Stimulated activated CD4-positive, alpha-beta T cell treated with anti-CD3 and anti-CD28 coated beads, Interleukin-4, amount 100 ng/mL, for 48 hours (primary cell): ENCODE measurements around the gene NLRP8.
"Not testable (repeated sequence)": the region's sequence is repeated elsewhere in the genome, so short reads cannot be mapped to it uniquely, and the experiment has no call there.

Experiments used
- DNase-seq, 2 donors: peaks; one replicate each; pipeline ENCODE4 v3.0.0-alpha.2; 2020; ENCODE audit warnings: low read depth in 2 of 2

Gene NLRP8

DNA sequence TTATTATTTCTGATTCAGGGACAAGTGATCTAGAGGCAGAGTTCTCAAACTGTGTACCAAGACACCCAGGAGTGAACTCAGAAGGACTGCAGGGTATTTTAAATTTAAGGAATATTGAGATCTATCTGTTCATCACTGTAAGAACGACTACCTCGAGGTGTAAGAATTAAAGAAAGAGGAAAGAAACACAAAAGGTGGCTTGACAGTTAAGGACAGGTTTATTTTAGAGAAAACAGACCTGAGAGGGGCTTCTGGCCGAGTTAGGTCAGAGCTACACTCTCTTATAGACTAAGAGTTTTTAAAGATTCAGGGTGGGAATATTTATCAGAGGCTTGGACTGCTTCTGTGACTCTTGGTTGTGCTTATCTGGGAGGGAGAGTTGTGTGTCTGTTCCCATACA is 26.4 kb downstream of the NLRP8 start:
- DNase-seq, result no peak

DNA sequence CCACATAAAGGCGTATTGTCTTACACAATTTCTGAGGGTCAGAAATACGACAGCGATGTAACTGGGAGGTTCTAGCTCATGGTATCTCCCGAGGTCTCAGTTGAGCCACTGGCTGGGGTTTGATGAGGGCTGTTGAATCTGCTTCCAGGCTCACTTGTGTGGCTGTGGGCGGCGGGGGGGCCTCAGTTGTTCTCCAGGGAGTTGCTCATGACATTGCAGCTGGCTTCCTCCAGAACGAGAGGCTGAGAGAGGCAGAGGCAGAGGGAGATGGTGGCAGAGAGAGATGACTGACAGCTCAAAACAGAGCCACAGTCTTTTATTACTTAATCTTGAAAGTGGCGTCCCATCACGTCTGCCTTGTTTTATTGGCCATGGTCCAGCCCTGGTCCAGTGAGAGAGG is 32.8 kb downstream of the NLRP8 start:
- DNase-seq, result no peak

DNA sequence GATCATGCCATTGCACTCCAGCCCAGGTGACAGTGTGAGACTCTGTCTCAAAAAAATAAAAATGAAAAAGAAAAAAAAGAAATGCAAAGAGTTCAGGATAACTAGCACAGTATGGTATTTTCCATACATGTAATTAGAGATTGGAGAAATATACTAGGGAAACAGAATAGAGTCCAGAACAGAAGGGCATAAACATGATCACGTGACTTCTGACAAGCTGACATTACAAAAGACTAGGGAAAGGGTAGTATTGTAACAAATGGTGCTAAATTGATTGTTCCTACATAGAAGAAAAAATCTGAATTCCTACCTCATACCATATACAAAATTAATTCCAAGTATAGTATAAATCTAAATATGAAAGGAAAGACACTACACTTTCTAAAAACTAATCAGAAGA is 37.6 kb downstream of the NLRP8 start:
- DNase-seq, result no peak

DNA sequence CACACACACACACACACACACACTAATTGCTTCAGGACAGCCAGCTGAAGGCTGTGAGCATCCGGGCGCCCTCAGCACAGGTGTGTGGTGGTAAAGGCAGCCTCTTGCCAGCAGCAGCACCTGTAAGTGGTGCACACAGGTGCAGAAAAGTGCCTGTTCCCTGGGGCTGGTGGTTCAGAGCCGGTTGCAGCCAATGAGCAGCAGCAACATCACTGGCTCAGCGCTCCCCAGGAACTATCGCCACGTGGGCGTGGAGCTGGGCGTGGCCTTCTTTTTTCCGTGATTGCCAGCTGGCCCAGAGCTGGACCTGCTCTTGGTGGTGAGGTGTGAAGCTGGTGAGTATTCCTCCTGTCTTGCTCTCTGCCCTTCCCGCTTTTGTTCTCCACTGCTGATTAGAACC is 38.9 kb downstream of the NLRP8 start, which contains the start of gene NLRP5:
Gene NLRP5 (plus strand): TSS at position 289 of the 400 bp plus-strand sequence.
- DNase-seq, result no peak

DNA sequence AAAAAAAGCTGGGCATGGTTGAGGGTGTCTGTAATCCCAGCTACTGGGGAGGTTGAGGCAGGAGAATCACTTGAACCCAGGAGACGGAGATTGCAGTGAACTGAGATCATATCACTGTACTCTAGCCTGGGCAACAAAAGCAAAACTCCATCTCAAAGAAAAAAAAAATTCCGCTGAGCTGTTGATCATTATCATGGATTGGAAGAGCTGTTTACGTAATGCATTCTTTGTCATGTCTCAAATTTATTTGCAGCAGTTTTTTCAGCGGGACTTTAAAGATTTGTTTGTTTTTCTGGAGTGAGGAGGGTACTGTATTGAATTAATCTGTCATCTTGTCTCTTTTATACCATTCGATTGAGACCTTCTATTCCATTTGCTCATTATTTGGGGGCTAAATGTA is 43.2 kb downstream of the NLRP8 start:
- no peak for DNase-seq

DNA sequence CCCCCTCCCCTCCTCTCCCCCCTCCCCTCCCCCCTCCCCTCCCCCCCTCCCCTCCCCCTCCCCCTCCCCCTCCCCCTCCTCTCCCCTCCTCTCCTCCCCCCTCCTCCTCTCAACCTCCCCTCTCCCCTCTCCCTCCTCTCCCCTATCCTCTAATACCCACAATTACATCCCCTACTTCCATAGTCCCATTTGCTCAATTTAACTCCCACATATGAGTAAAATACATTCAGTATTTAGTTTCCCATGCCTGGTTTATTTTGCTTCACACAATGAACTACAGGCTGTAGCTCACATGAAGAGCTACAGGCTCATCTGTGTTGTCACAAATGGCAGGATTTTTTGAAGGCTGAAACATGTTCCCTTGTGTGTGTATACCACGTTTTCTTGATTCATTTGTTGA is 45.9 kb downstream of the NLRP8 start:
- DNase-seq, result no peak

DNA sequence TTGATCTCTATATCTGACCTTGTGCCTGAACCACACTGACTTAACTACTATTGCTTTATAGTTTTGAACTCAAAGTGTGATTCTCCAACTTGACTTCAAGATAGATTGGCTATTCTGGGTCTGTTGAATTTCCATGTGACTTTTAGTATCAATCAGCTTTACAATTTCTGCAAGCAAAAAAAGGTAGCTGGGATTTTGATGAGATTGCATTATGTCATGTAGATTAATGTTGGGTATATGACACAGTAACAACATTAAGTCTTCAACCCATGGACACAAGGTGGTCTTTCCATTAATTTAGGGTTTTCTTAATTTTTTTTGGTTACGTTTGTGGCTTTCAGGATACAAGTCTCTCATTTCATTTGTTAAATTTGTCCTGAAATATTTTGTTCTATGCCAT is 67.1 kb downstream of the NLRP8 start:
- no peak for DNase-seq

DNA sequence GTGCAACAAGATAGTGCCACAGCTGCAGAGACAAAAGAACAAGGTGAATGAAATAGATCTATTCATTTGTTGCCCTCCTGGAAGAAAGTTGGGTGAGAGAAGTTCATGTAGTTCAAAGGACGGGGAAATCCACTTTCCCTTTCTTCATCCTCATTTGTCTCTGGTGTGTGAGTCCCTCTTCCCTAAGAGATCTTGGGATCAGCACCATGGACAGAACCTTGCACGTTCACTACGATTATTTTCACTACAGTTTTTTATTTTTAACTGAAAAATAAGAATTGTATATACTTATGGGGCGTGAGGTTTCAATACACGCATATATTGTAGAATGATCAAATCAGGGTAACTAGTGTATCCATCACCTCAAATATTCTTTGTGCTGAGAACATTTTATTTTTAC is 68.1 kb downstream of the NLRP8 start:
- no peak for DNase-seq

DNA sequence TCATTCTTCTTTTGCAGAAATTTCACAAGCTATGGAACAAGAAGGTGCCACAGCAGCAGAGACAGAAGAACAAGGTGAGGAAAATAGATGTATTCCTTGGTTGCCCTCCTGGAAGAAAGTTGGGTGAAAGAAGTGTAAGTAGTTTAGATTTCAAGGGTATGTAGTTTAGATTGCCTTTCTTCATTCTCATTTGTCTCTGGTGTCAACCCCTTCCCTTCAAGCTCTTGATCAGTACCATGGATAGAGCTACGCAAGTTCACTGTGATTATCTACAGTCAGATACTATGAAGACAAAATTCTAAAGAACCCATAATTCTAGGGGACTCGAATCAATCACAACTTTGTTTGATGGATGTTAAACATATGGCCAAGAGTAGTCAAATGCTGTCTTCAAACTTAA is 71.7 kb downstream of the NLRP8 start:
- DNase-seq, result not testable (repeated sequence)

DNA sequence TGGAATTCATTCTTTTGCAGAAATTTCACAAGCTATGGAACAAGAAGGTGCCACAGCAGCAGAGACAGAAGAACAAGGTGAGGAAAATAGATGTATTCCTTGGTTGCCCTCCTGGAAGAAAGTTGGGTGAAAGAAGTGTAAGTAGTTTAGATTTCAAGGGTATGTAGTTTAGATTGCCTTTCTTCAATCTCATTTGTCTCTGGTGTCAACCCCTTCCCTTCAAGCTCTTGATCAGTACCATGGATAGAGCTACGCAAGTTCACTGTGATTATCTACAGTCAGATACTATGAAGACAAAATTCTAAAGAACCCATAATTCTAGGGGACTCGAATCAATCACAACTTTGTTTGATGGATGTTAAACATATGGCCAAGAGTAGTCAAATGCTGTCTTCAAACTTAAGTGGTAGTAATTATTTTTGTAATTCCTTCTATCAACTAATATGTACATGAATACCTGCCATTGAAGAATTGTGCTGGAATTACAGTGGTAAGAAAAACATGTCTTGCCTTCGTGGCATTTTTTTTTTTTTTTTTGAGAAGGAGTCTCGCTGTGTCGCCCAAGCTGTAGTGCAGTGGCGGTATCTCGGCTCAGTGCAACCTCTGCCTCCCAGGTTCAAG is 72.8 kb downstream of the NLRP8 start:
- DNase-seq, result not testable (repeated sequence)

DNA sequence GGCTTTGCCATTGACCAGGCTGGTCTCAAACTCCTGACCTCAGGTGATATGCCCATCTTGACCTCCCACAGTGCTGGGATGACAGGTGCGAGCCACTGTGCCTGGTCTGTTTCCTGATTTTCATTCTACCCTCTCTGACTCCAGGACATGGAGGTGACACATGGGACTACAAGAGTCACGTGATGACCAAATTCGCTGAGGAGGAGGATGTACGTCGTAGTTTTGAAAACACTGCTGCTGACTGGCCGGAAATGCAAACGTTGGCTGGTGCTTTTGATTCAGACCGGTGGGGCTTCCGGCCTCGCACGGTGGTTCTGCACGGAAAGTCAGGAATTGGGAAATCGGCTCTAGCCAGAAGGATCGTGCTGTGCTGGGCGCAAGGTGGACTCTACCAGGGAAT is 79.1 kb downstream of the NLRP8 start:
- DNase-seq, result no peak
